K562 (cell line): Measurements from ENCODE around the gene UNC93B1. TPM values are rescaled to one million over a fixed set of nuclear protein-coding genes. Genes with fewer than 3 reads are reported as not detected.
A peak's percentile ranks its signal among the peaks of the same experiment; 100 is the strongest.
"Not testable (repeated sequence)": the region's sequence is repeated elsewhere in the genome, so short reads cannot be mapped to it uniquely, and the experiment has no call there.

Experiments used
- ATAC-seq: fragments of 200-7000 bp; cut with Tn5 transposase; 3 replicates; pipeline ENCODE4 v1.9.1; 2020; ENCODE audit warnings: moderate library complexity
- BruUV-seq: library from RNA; stranded (reverse); fragments of 400-500 nt; replicated peaks from 2 replicates; lab custom pipeline; 2021; lab: Mats Ljungman, UMichigan
- CTCF ChIA-PET: fragments of 300-600 bp; formaldehyde crosslinking; extraction: SDS; loops from one replicate; lab custom pipeline; 2021; ENCODE audit warnings: low intra/inter-chr PET ratio; lab: Yijun Ruan, JAX
- POLR2A ChIA-PET: fragments of 300-600, 350-650 bp; sonication (Branson Sonifier 250); formaldehyde crosslinking; extraction: SDS; loops from one replicate; lab custom pipeline; 2021; ENCODE audit warnings: antibody characterized with exemption, inconsistent platforms; lab: Yijun Ruan, JAX
- DNase-seq, 4 experiments: peaks; one replicate each; pipeline versions ENCODE4 v3.0.0 to v3.0.0-alpha.2; 2011 to 2018; ENCODE audit warnings: low spot score in 3 of 4, mixed read lengths in 3 of 4; ENCODE audit errors: extremely low read depth in 1 of 4
- FAIRE-seq: peaks from 2 replicates; lab custom pipeline; 2011; peaks lifted over from hg19 to GRCh38; lab: Jason Lieb, UNC
- H2AFZ ChIP-seq: 2 replicates; pipeline ENCODE4 v1.6.0; 2011; ENCODE audit warnings: low read depth, low read length, control low read depth, inconsistent platforms
- H3K27ac ChIP-seq: fragments of 200-600 bp; 3 replicates; pipeline ENCODE4 v1.8.0; 2011; ENCODE audit warnings: low read depth, mild to moderate bottlenecking, control low read depth, inconsistent platforms, low read length, moderate library complexity, mixed read lengths; ENCODE audit errors: extremely low read depth
- H3K27me3 ChIP-seq, 2 experiments: fragments of 300-600 bp in 1 of 2; 2 replicates in 1 of 2; 3 replicates in 1 of 2; pipeline versions ENCODE4 v1.6.0 to v1.8.0; 2011; ENCODE audit warnings: inconsistent platforms in 2 of 2, low read length in 2 of 2, mild to moderate bottlenecking in 1 of 2, mixed read lengths in 1 of 2, moderate library complexity in 1 of 2; ENCODE audit not compliant: control insufficient read depth in 2 of 2, insufficient read depth in 2 of 2
- H3K36me3 ChIP-seq: fragments of 300-600 bp; 3 replicates; pipeline ENCODE4 v1.8.0; 2011; ENCODE audit warnings: mild to moderate bottlenecking, low read length, inconsistent platforms; ENCODE audit not compliant: control insufficient read depth, insufficient read depth
- H3K4me1 ChIP-seq, 2 experiments: fragments of 200-600 bp in 1 of 2; replicated peaks in 1 of 2; 2 replicates in 1 of 2; 3 replicates in 1 of 2; pipeline versions ENCODE4 v1.5.1 to v1.8.0; 2011; ENCODE audit warnings: inconsistent platforms in 2 of 2, low read length in 2 of 2, mild to moderate bottlenecking in 1 of 2, mixed read lengths in 1 of 2, moderate library complexity in 1 of 2; ENCODE audit not compliant: control insufficient read depth in 2 of 2, insufficient read depth in 2 of 2
- H3K4me2 ChIP-seq: 2 replicates; pipeline ENCODE4 v1.6.1; 2011; ENCODE audit warnings: low read length, control low read depth, inconsistent platforms, mixed read lengths; ENCODE audit not compliant: insufficient read depth
- H3K4me3 ChIP-seq: fragments of 200-600 bp; sonication (generic), shearing (Covaris generic); 2 replicates; pipeline ENCODE4 v1.5.1; 2016; ENCODE audit warnings: control low read depth, inconsistent platforms
- H3K79me2 ChIP-seq: fragments of 200-600 bp; 3 replicates; pipeline ENCODE4 v1.8.0; 2011; ENCODE audit warnings: low read length, inconsistent platforms; ENCODE audit not compliant: control insufficient read depth, insufficient read depth
- H3K9ac ChIP-seq, 2 experiments: 2 replicates each; pipeline versions ENCODE4 v1.6.0 to v1.6.1; 2011; ENCODE audit warnings: low read depth in 2 of 2, low read length in 2 of 2, control low read depth in 1 of 2, inconsistent platforms in 1 of 2, mild to moderate bottlenecking in 1 of 2, mixed read lengths in 1 of 2; ENCODE audit not compliant: insufficient read depth in 1 of 2
- H3K9me1 ChIP-seq: one replicate; pipeline ENCODE4 v1.6.0; 2011; ENCODE audit warnings: inconsistent platforms, mild to moderate bottlenecking, low read length, moderate library complexity; ENCODE audit not compliant: control insufficient read depth, insufficient read depth
- H3K9me3 ChIP-seq: replicated peaks from 2 replicates; pipeline ENCODE4 v1.5.1; 2011; ENCODE audit warnings: low read depth, low read length, inconsistent platforms; ENCODE audit not compliant: control insufficient read depth, insufficient read depth
- H4K20me1 ChIP-seq: replicated peaks from 2 replicates; pipeline ENCODE4 v1.6.1; 2011; ENCODE audit warnings: low read length, inconsistent platforms, mixed read lengths; ENCODE audit not compliant: control insufficient read depth, insufficient read depth
- ATF1 ChIP-seq, 2 experiments: fragments of 450-650 bp in 1 of 2; IDR thresholded peaks; 2 replicates each; pipeline ENCODE4 v1.6.1; 2016; ENCODE audit warnings: missing compliant biosample characterization in 1 of 2, missing genetic modification characterization in 1 of 2
- CREB1 ChIP-seq, 2 experiments: sonication (generic) in 1 of 2; formaldehyde crosslinking in 1 of 2; IDR thresholded peaks; 2 replicates each; pipeline versions ENCODE4 v1.6.1 to v1.8.0; 2012 to 2022; ENCODE audit warnings: inconsistent platforms in 1 of 2, mild to moderate bottlenecking in 1 of 2, missing genetic modification reagents in 1 of 2, moderate library complexity in 1 of 2
- CREM ChIP-seq: IDR thresholded peaks from 2 replicates; pipeline ENCODE4 v1.6.1; 2014; ENCODE audit warnings: antibody characterized with exemption, low read depth
- CTBP1 ChIP-seq: fragments of 450-650 bp; IDR thresholded peaks from 2 replicates; pipeline ENCODE4 v1.6.1; 2016; ENCODE audit warnings: borderline replicate concordance
- CXXC5 ChIP-seq: fragments of 250-450 bp; sonication (Bioruptor Pico); IDR thresholded peaks from 2 replicates; pipeline ENCODE4 v1.8.0; 2022; ENCODE audit warnings: inconsistent platforms, mild to moderate bottlenecking, moderate library complexity
- PHF20 ChIP-seq: fragments of 450-650 bp; IDR thresholded peaks from 2 replicates; pipeline ENCODE4 v1.6.1; 2018; ENCODE audit not compliant: partially characterized antibody
- RB1 ChIP-seq: fragments of 450-650 bp; IDR thresholded peaks from 2 replicates; pipeline ENCODE4 v1.6.1; 2017; ENCODE audit warnings: low read depth, mild to moderate bottlenecking
- SMC3 ChIP-seq: conservative IDR thresholded peaks from 2 replicates; pipeline ENCODE4 v1.6.1; 2011; ENCODE audit warnings: low read depth, low read length, improper control_type of control experiment; ENCODE audit not compliant: insufficient read depth
- UBTF ChIP-seq, 2 experiments: IDR thresholded peaks; 2 replicates each; pipeline ENCODE4 v1.6.1; 2012; ENCODE audit warnings: improper control_type of control experiment in 2 of 2, low read depth in 2 of 2, low read length in 2 of 2, borderline replicate concordance in 1 of 2
- ZNF263 ChIP-seq: sonication (generic); formaldehyde crosslinking; IDR thresholded peaks from 2 replicates; pipeline ENCODE4 v1.8.0; 2022; ENCODE audit warnings: mild to moderate bottlenecking, missing genetic modification reagents, borderline replicate concordance
- WGBS: fragments of 100-300 bp; shearing (Covaris generic); methylation state at CpG from one replicate; pipeline ENCODE4 v1.1.6; 2016; ENCODE audit warnings: low coverage, mixed read lengths; ENCODE audit not compliant: insufficient coverage; ENCODE audit errors: missing lambda C conversion rate; 5-methylcytosine and 5-hydroxymethylcytosine counted together
- in situ Hi-C: fragments of 300-500 bp; cut with MboI; formaldehyde crosslinking; loops from 4 replicates; pipeline ENCODE4 v1.15.0; 2018; ENCODE audit warnings: inconsistent platforms, mixed read lengths
- intact Hi-C: fragments of 100-400 bp; cut with micrococcal nuclease; formaldehyde crosslinking; loops from 2 replicates; pipeline ENCODE4 v1.14.2; 2022
- polyA plus RNA-seq, 8 experiments: library from polyadenylated mRNA; depleted of rRNA in 4 of 8; stranded (reverse) in 5 of 8; unstranded in 3 of 8; fragments of >200 nt; fragmentation: Nextera tagmentation in 2 of 8; fragmentation: Illumina TruSeq in 1 of 8; extraction: Ambion mirVana in 2 of 8; extraction: Trizol in 1 of 8; gene quantifications; 2 replicates each; pipeline versions ENCODE4 v1.2.1 to v1.2.3, GENCODE V29; 2011 to 2014; ENCODE audit warnings: inconsistent platforms in 1 of 8, missing spikeins in 1 of 8
- total RNA-seq, 7 experiments: library from RNA; depleted of rRNA in 6 of 7; stranded (reverse); fragments of >200 nt in 6 of 7; fragmentation: Illumina TruSeq in 2 of 7; extraction: Trizol in 2 of 7; gene quantifications; 2 replicates each; pipeline versions ENCODE4 v1.2.1 to v1.2.3, GENCODE V29; 2011 to 2021; ENCODE audit warnings: low replicate concordance in 1 of 7

Gene UNC93B1
- total and polyA plus RNA-seq, 9 of the 15 experiments (the other 6 are each of a cell fraction or from before 2014, with no cell fraction given) = 0.10 to 13.6 (median 6.5) TPM

- H4K20me1 ChIP-seq, intact Hi-C loops, ATAC-seq, BruUV-seq, DNase-seq, in situ Hi-C loops, POLR2A ChIA-PET, H3K9me1 ChIP-seq, H3K79me2 ChIP-seq, FAIRE-seq, H2AFZ ChIP-seq, H3K4me2 ChIP-seq, H3K4me3 ChIP-seq, H3K36me3 ChIP-seq, H3K9ac ChIP-seq, H3K9me3 ChIP-seq, H3K27ac ChIP-seq: not testable (repeated sequence)
- 8% methylated on average over 4 of the region's 6 CpGs for WGBS
- Histone ChIP-seq H3K4me1 (peaks cover 0 to 12% of the 10 kb centered on the region in 2 experiments; a peak in 1 of 5 replicates), H3K27me3 (peaks cover 0 to 14% of the 10 kb centered on the region in 2 experiments; a peak in 2 of 5 replicates)
- CTCF ChIA-PET = interaction anchor here (0.6 kb wide), 1 partner anchor 75 kb away, joined by 4 read pairs; the partner anchor contains the start of gene NDUFS8
Observed at GRCh38 chr11:67956236-67956635, 47.7 kb downstream of the UNC93B1 start.

GRCh38 chr11:67955461-67956007, 48.4 kb downstream of the UNC93B1 start:
- FAIRE-seq; H3K9me1 ChIP-seq; H3K79me2 ChIP-seq; H3K9me3 ChIP-seq; POLR2A ChIA-PET; BruUV-seq; intact Hi-C loops; H3K27ac ChIP-seq; H4K20me1 ChIP-seq; H3K36me3 ChIP-seq; in situ Hi-C loops; TF ChIP-seq CREB1 (IDR thresholded peaks at IDR 0.05); ATF1 (CRISPR knock-in tag; IDR thresholded peaks at IDR 0.05): not testable (repeated sequence)
- under 1% methylated on average over 35 of the region's 57 CpGs for WGBS
- CTCF ChIA-PET = interaction anchor here (0.6 kb wide), 1 partner anchor 75 kb away, joined by 4 read pairs; the partner anchor contains the start of gene NDUFS8
- Histone ChIP-seq H3K4me1 (peaks cover 0 to 12% of the 10 kb centered on the region in 2 experiments; a peak in 1 of 5 replicates), H3K4me3 (peak overlapping the region; percentile 37), H2AFZ (peak overlapping the region; percentile 66; the same call in 1 of the 2 replicates), H3K4me2 (peak overlapping the region; percentile 63; the same call in 1 of the 2 replicates), H3K9ac (0 out of 4 replicates have a peak overlapping the region, but pooled peaks of 1 of the 2 experiments have one; percentile 26), H3K27me3 (peaks cover 0 to 14% of the 10 kb centered on the region in 2 experiments; a peak in 2 of 5 replicates)
- DNase-seq (peak; percentile 69 to 87 (median 84)), ATAC-seq (peak; percentile 95)
- TF ChIP-seq SMC3 (peak; percentile 66), RB1 (0 out of 2 replicates have a peak, but pooled peaks have one; percentile 26), CREM (0 out of 2 replicates have a peak, but pooled peaks have one; percentile 43), CTBP1 (0 out of 2 replicates have a peak, but pooled peaks have one; percentile 25), CREB1 (CRISPR knock-in tag; IDR thresholded peaks at IDR 0.05) (peak; percentile 36; the same call in 1 of the 2 replicates), UBTF (IDR thresholded peaks at IDR 0.05; ENCODE audit: borderline replicate concordance in 1 of 2, low read depth in 2 of 2, low read length in 2 of 2) (0 out of 4 replicates have a peak, but pooled peaks of 1 of the 2 experiments have one; percentile 38), PHF20 (peak; percentile 16), CXXC5 (CRISPR knock-in tag) (peak; percentile 31; the same call in 1 of the 2 replicates), ATF1 (tag; IDR thresholded peaks at IDR 0.05) (0 out of 2 replicates have a peak, but pooled peaks have one; percentile 10), ZNF263 (CRISPR knock-in tag) (peak; percentile 79)
